H9 (cell line): ENCODE measurements around the gene ANXA4. TPM values are rescaled to one million over a fixed set of nuclear protein-coding genes. Genes with fewer than 3 reads are reported as not detected.

Experiments used
- DNase-seq: peaks from one replicate; pipeline ENCODE4 v3.0.0-alpha.2; 2017
- H2AFZ ChIP-seq: one replicate; pipeline ENCODE4 v1.6.1; 2013; ENCODE audit warnings: mild to moderate bottlenecking, low read length, control low read depth, moderate library complexity
- H2AK5ac ChIP-seq: 2 replicates; pipeline ENCODE4 v1.6.1; 2013; ENCODE audit warnings: low read length, control low read depth, mixed read lengths; ENCODE audit not compliant: insufficient read length
- H2BK120ac ChIP-seq: one replicate; pipeline ENCODE4 v1.6.1; 2013; ENCODE audit warnings: low read depth, mild to moderate bottlenecking, low read length, control low read depth, inconsistent platforms; ENCODE audit not compliant: poor library complexity, severe bottlenecking
- H2BK12ac ChIP-seq: 2 replicates; pipeline ENCODE4 v1.6.1; 2013; ENCODE audit warnings: low read length, control low read depth, mixed read lengths, low read depth; ENCODE audit not compliant: insufficient read length
- H2BK15ac ChIP-seq: 2 replicates; pipeline ENCODE4 v1.6.1; 2013; ENCODE audit warnings: low read depth, low read length, control low read depth
- H2BK20ac ChIP-seq: one replicate; pipeline ENCODE4 v1.6.1; 2013; ENCODE audit warnings: low read depth, mild to moderate bottlenecking, low read length, control low read depth, inconsistent platforms; ENCODE audit not compliant: poor library complexity, severe bottlenecking
- H2BK5ac ChIP-seq: 2 replicates; pipeline ENCODE4 v1.6.1; 2013; ENCODE audit warnings: low read length, control low read depth, mixed read lengths; ENCODE audit not compliant: insufficient read length
- H3K14ac ChIP-seq: 2 replicates; pipeline ENCODE4 v1.6.1; 2013; ENCODE audit warnings: low read length, control low read depth; ENCODE audit not compliant: insufficient read depth
- H3K18ac ChIP-seq: 2 replicates; pipeline ENCODE4 v1.6.1; 2013; ENCODE audit warnings: low read depth, mild to moderate bottlenecking, mixed read lengths, low read length, control low read depth; ENCODE audit not compliant: insufficient read length
- H3K23ac ChIP-seq: 2 replicates; pipeline ENCODE4 v1.6.1; 2013; ENCODE audit warnings: low read length, control low read depth, mixed read lengths, low read depth; ENCODE audit not compliant: insufficient read length
- H3K23me2 ChIP-seq: 2 replicates; pipeline ENCODE4 v1.6.1; 2013; ENCODE audit warnings: low read depth, mild to moderate bottlenecking, mixed read lengths, low read length, control low read depth; ENCODE audit not compliant: insufficient read length, poor library complexity, severe bottlenecking
- H3K27ac ChIP-seq: 2 replicates; pipeline ENCODE4 v1.5.1; 2013; ENCODE audit warnings: low read length, control low read depth, mixed read lengths, low read depth; ENCODE audit not compliant: insufficient read length
- H3K27me3 ChIP-seq: 2 replicates; pipeline ENCODE4 v1.6.1; 2013; ENCODE audit warnings: low read length, control low read depth, inconsistent platforms; ENCODE audit not compliant: insufficient read depth
- H3K4ac ChIP-seq: 2 replicates; pipeline ENCODE4 v1.6.1; 2013; ENCODE audit warnings: low read depth, mild to moderate bottlenecking, control low read depth, inconsistent platforms, low read length, moderate library complexity
- H3K4me1 ChIP-seq: 2 replicates; pipeline ENCODE4 v1.6.1; 2013; ENCODE audit warnings: low read length, control low read depth, inconsistent platforms; ENCODE audit not compliant: insufficient read depth
- H3K4me2 ChIP-seq: 2 replicates; pipeline ENCODE4 v1.6.1; 2013; ENCODE audit warnings: low read length, control low read depth, mixed read lengths; ENCODE audit not compliant: insufficient read length, insufficient read depth
- H3K56ac ChIP-seq: 2 replicates; pipeline ENCODE4 v1.6.1; 2013; ENCODE audit warnings: low read depth, mild to moderate bottlenecking, mixed read lengths, low read length, control low read depth; ENCODE audit not compliant: insufficient read length
- H3K79me1 ChIP-seq: 2 replicates; pipeline ENCODE4 v1.6.1; 2013; ENCODE audit warnings: low read depth, mild to moderate bottlenecking, moderate library complexity, low read length, control low read depth, inconsistent platforms; ENCODE audit not compliant: insufficient read depth, poor library complexity, severe bottlenecking
- H3K79me2 ChIP-seq: 2 replicates; pipeline ENCODE4 v1.6.1; 2013; ENCODE audit warnings: low read length, control low read depth, inconsistent platforms; ENCODE audit not compliant: insufficient read depth
- H3K9ac ChIP-seq: 2 replicates; pipeline ENCODE4 v1.6.1; 2013; ENCODE audit warnings: low read length, control low read depth, mixed read lengths; ENCODE audit not compliant: insufficient read length; ENCODE audit errors: extremely low read depth
- H3K9me3 ChIP-seq: one replicate; pipeline ENCODE4 v1.6.1; 2013; ENCODE audit warnings: low read depth, low read length, inconsistent platforms; ENCODE audit not compliant: control insufficient read depth
- H3T11ph ChIP-seq: one replicate; pipeline ENCODE4 v1.6.1; 2013; ENCODE audit warnings: mild to moderate bottlenecking, low read length, control low read depth, inconsistent platforms
- H4K20me1 ChIP-seq: one replicate; pipeline ENCODE4 v1.6.1; 2013; ENCODE audit not compliant: control insufficient read depth, insufficient read length, insufficient read depth
- H4K5ac ChIP-seq: 2 replicates; pipeline ENCODE4 v1.6.1; 2013; ENCODE audit warnings: low read depth, mild to moderate bottlenecking, mixed read lengths, low read length, control low read depth; ENCODE audit not compliant: insufficient read length
- H4K8ac ChIP-seq: replicated peaks from 2 replicates; pipeline ENCODE4 v1.6.1; 2013; ENCODE audit warnings: low read length, control low read depth, mixed read lengths, low read depth; ENCODE audit not compliant: insufficient read length
- H4K91ac ChIP-seq: 2 replicates; pipeline ENCODE4 v1.6.1; 2013; ENCODE audit warnings: low read depth, mild to moderate bottlenecking, moderate library complexity, mixed read lengths, low read length, control low read depth; ENCODE audit not compliant: insufficient read length
- H3K27ac Mint-ChIP-seq, 3 experiments: 2 replicates in 2 of 3; 3 replicates in 1 of 3; pipeline ENCODE4 v1.8.0; 2020 to 2021; ENCODE audit warnings: mixed read lengths in 3 of 3, mild to moderate bottlenecking in 1 of 3, moderate library complexity in 1 of 3
- H3K27me3 Mint-ChIP-seq: 2 replicates; pipeline ENCODE4 v1.8.0; 2021; ENCODE audit warnings: low read depth, mild to moderate bottlenecking, moderate library complexity, mixed read lengths
- H3K36me3 Mint-ChIP-seq, 3 experiments: 2 replicates in 2 of 3; 3 replicates in 1 of 3; pipeline ENCODE4 v1.8.0; 2020 to 2021; ENCODE audit warnings: low read depth in 3 of 3, mixed read lengths in 3 of 3; ENCODE audit not compliant: insufficient read depth in 1 of 3
- H3K4me1 Mint-ChIP-seq, 2 experiments: 2 replicates each; pipeline ENCODE4 v1.8.0; 2020; ENCODE audit warnings: mixed read lengths in 2 of 2
- H3K4me3 Mint-ChIP-seq, 2 experiments: 2 replicates in 1 of 2; 3 replicates in 1 of 2; pipeline ENCODE4 v1.8.0; 2020 to 2021; ENCODE audit warnings: mild to moderate bottlenecking in 2 of 2, mixed read lengths in 2 of 2, moderate library complexity in 1 of 2
- H3K9me3 Mint-ChIP-seq, 2 experiments: 2 replicates in 1 of 2; 3 replicates in 1 of 2; pipeline ENCODE4 v1.8.0; 2020; ENCODE audit warnings: mild to moderate bottlenecking in 2 of 2, mixed read lengths in 2 of 2, moderate library complexity in 1 of 2
- WGBS: extraction: QIAGEN DNeasy Blood & Tissue Kit; methylation state at CpG from one replicate; pipeline ENCODE4 v1.1.7; 2013; ENCODE audit warnings: missing lambda C conversion rate, low lambda C conversion rate, mixed read lengths; ENCODE audit not compliant: insufficient read length; ENCODE audit errors: extremely low coverage; 5-methylcytosine and 5-hydroxymethylcytosine counted together
- total RNA-seq: library from RNA; stranded (reverse); gene quantifications from 2 replicates; pipeline ENCODE4 v1.2.1, GENCODE V29; 2021
- TF ChIP-seq, protein P1 (sequence below): fragments of 200-600 bp; sonication (generic); conservative IDR thresholded peaks from 3 replicates; pipeline ENCODE4 v1.8.0; 2021; ENCODE audit warnings: antibody characterized with exemption, mild to moderate bottlenecking

Gene ANXA4
- total RNA-seq, 1 experiment from 2014 or later: 14.4 TPM

DNA sequence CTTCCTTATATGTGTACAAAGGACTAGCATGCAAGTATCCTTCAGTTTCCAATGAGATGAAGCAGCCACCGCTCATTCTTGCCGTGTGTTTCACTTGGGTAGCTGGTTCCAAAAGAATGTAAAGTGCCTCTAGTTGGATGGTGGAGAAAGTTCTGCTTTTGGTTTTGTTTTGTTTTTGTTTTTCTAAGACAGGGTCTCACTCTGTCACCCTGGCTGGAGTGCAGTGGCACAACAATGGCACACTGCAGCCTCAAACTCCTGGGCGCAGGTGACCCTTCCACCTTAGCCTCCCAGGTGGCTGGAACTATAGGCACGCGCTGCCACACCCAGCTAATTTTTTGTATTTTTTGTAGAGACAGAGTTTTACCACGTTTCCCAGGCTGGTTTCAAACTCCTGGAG is 8.3 kb downstream of the ANXA4 start:
- Histone ChIP-seq H4K20me1 (no peaks in the 10 kb centered on the region), H2BK15ac (no peak overlapping the region), H3K4me2 (no peak overlapping the region), H2AFZ (no peak overlapping the region), H3K9ac (no peak overlapping the region), H3K4ac (no peak overlapping the region), H2AK5ac (no peak overlapping the region), H3K18ac (no peak overlapping the region), H3K27ac (no peak overlapping the region), H3K14ac (no peak overlapping the region), H4K5ac (no peak overlapping the region), H3K79me1 (no peaks in the 10 kb centered on the region), H2BK120ac (no peak overlapping the region), H2BK12ac (no peak overlapping the region), H3K23me2 (no peaks in the 10 kb centered on the region), H3K56ac (no peak overlapping the region), H3K79me2 (no peaks in the 10 kb centered on the region), H3K23ac (no peak overlapping the region), H4K8ac (no peak overlapping the region), H3K9me3 (no peaks in the 10 kb centered on the region), H3K27me3 (no peaks in the 10 kb centered on the region), H4K91ac (no peak overlapping the region), H2BK5ac (no peak overlapping the region), H2BK20ac (no peak overlapping the region), H3T11ph (no peak overlapping the region), H3K4me1 (no peaks in the 10 kb centered on the region)
- TF ChIP-seq, protein P1, sequence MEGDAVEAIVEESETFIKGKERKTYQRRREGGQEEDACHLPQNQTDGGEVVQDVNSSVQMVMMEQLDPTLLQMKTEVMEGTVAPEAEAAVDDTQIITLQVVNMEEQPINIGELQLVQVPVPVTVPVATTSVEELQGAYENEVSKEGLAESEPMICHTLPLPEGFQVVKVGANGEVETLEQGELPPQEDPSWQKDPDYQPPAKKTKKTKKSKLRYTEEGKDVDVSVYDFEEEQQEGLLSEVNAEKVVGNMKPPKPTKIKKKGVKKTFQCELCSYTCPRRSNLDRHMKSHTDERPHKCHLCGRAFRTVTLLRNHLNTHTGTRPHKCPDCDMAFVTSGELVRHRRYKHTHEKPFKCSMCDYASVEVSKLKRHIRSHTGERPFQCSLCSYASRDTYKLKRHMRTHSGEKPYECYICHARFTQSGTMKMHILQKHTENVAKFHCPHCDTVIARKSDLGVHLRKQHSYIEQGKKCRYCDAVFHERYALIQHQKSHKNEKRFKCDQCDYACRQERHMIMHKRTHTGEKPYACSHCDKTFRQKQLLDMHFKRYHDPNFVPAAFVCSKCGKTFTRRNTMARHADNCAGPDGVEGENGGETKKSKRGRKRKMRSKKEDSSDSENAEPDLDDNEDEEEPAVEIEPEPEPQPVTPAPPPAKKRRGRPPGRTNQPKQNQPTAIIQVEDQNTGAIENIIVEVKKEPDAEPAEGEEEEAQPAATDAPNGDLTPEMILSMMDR: no peak
- Mint-ChIP-seq H3K4me3 (no peak overlapping the region), H3K4me1 (no peaks in the 10 kb centered on the region), H3K27ac (no peak overlapping the region; a peak in 3 of 7 replicates), H3K27me3 (no peaks in the 10 kb centered on the region), H3K9me3 (no peaks in the 10 kb centered on the region), H3K36me3 (no peaks in the 10 kb centered on the region)
- DNase-seq: no peak
- WGBS: no CpG with 5 or more reads among the region's 6 CpGs
